GM12878 (cell line): Measurements from ENCODE around the gene SLC22A3. TPM values are rescaled to one million over a fixed set of nuclear protein-coding genes. Genes with fewer than 3 reads are reported as not detected.

Experiments
- ATAC-seq: fragments of 200-7000 bp; cut with Tn5 transposase; 3 replicates; pipeline ENCODE4 v1.9.1; 2020; ENCODE audit warnings: mild to moderate bottlenecking, moderate library complexity
- BruUV-seq: library from RNA; stranded (reverse); fragments of 400-500 nt; replicated peaks from 2 replicates; lab custom pipeline; 2021; lab: Mats Ljungman, UMichigan
- CTCF ChIA-PET: fragments of 300-600 bp; sonication (Branson Sonifier 250); formaldehyde crosslinking; extraction: SDS; loops from one replicate; lab custom pipeline; 2021; ENCODE audit warnings: inconsistent platforms; lab: Yijun Ruan, JAX
- POLR2A ChIA-PET: fragments of 350-600 bp; formaldehyde crosslinking; extraction: SDS; loops from one replicate; lab custom pipeline; 2021; ENCODE audit warnings: inconsistent platforms; lab: Charles Lee
- RAD21 ChIA-PET: fragments of 300-600 bp; sonication (Branson Sonifier 250); formaldehyde crosslinking; loops from one replicate; lab custom pipeline; 2023; ENCODE audit warnings: antibody characterized with exemption; ENCODE audit not compliant: unreplicated experiment; lab: Charles Lee
- SMC1A ChIA-PET: fragments of 300-600 bp; sonication (Branson Sonifier 250); formaldehyde crosslinking; loops from one replicate; lab custom pipeline; 2023; ENCODE audit not compliant: unreplicated experiment, uncharacterized antibody; lab: Charles Lee
- DNase-seq: peaks from one replicate; pipeline ENCODE4 v3.0.0-alpha.2; 2011; ENCODE audit warnings: low read depth, low spot score
- FAIRE-seq: peaks from 3 replicates; lab custom pipeline; 2011; peaks lifted over from hg19 to GRCh38; lab: Jason Lieb, UNC
- H2AFZ ChIP-seq: 2 replicates; pipeline ENCODE4 v1.6.0; 2011; ENCODE audit warnings: low read depth, low read length, control low read depth; ENCODE audit not compliant: control insufficient read depth
- H3K27ac ChIP-seq: 2 replicates; pipeline ENCODE4 v1.5.1; 2011; ENCODE audit warnings: control low read depth; ENCODE audit not compliant: control insufficient read depth, insufficient read depth
- H3K27me3 ChIP-seq, 2 experiments: replicated peaks in 1 of 2; 2 replicates each; pipeline versions ENCODE4 v1.6.0 to v1.6.1; 2011; ENCODE audit warnings: low read length in 1 of 2; ENCODE audit not compliant: control insufficient read depth in 2 of 2, insufficient read depth in 2 of 2
- H3K36me3 ChIP-seq, 2 experiments: 2 replicates each; pipeline ENCODE4 v1.5.1; 2011; ENCODE audit warnings: low read length in 1 of 2; ENCODE audit not compliant: control insufficient read depth in 2 of 2, insufficient read depth in 2 of 2
- H3K4me1 ChIP-seq: 2 replicates; pipeline ENCODE4 v1.6.1; 2011; ENCODE audit warnings: mild to moderate bottlenecking, low read length, moderate library complexity, mixed read lengths; ENCODE audit not compliant: control insufficient read depth, insufficient read depth
- H3K4me2 ChIP-seq: 2 replicates; pipeline ENCODE4 v1.6.0; 2011; ENCODE audit warnings: control low read depth; ENCODE audit not compliant: control insufficient read depth, insufficient read depth
- H3K4me3 ChIP-seq: fragments of 200-600 bp; sonication (generic); 2 replicates; pipeline ENCODE4 v1.5.1; 2016
- H3K79me2 ChIP-seq: 2 replicates; pipeline ENCODE4 v1.6.0; 2011; ENCODE audit warnings: low read length; ENCODE audit not compliant: control insufficient read depth, insufficient read depth
- H3K9ac ChIP-seq: 2 replicates; pipeline ENCODE4 v1.8.0; 2011; ENCODE audit warnings: low read length, control low read depth, mixed read lengths; ENCODE audit not compliant: control insufficient read depth, insufficient read depth
- H3K9me3 ChIP-seq: replicated peaks from 3 replicates; pipeline ENCODE4 v1.5.1; 2011; ENCODE audit warnings: mild to moderate bottlenecking, low read length; ENCODE audit not compliant: control insufficient read depth, insufficient read depth
- H4K20me1 ChIP-seq: 2 replicates; pipeline ENCODE4 v1.6.0; 2011; ENCODE audit not compliant: control insufficient read depth, insufficient read depth
- CHD4 ChIP-seq: fragments of 200-600 bp; sonication (generic); IDR thresholded peaks from 2 replicates; pipeline ENCODE4 v1.6.1; 2016; ENCODE audit warnings: mild to moderate bottlenecking
- ESRRA ChIP-seq: IDR thresholded peaks from 2 replicates; pipeline ENCODE4 v1.6.1; 2012; ENCODE audit warnings: mild to moderate bottlenecking, low read length, improper control_type of control experiment
- IKZF1 ChIP-seq: fragments of 450-650 bp; conservative IDR thresholded peaks from 2 replicates; pipeline ENCODE4 v1.6.1; 2017; ENCODE audit warnings: antibody characterized with exemption, mild to moderate bottlenecking
- MXI1 ChIP-seq: fragments of 150-350 bp; IDR thresholded peaks from 2 replicates; pipeline ENCODE4 v1.6.1; 2011; ENCODE audit warnings: low read depth, mild to moderate bottlenecking, inconsistent platforms, low read length, improper control_type of control experiment
- NFIC ChIP-seq: IDR thresholded peaks from 2 replicates; pipeline ENCODE4 v1.6.1; 2012; ENCODE audit warnings: low read depth, mild to moderate bottlenecking, inconsistent platforms, low read length, moderate library complexity
- NKRF ChIP-seq: fragments of 450-650 bp; conservative IDR thresholded peaks from 2 replicates; pipeline ENCODE4 v1.6.1; 2017; ENCODE audit warnings: mild to moderate bottlenecking, moderate library complexity
- NR2C2 ChIP-seq: IDR thresholded peaks from 2 replicates; pipeline ENCODE4 v1.6.1; 2011; ENCODE audit warnings: borderline replicate concordance, low read depth; ENCODE audit not compliant: control insufficient read depth, insufficient read length
- PKNOX1 ChIP-seq: fragments of 450-650 bp; IDR thresholded peaks from 2 replicates; pipeline ENCODE4 v1.6.1; 2016; ENCODE audit warnings: mild to moderate bottlenecking
- PRDM15 ChIP-seq: fragments of 450-650 bp; formaldehyde crosslinking; IDR thresholded peaks from 2 replicates; pipeline ENCODE4 v1.4.0; 2020; ENCODE audit warnings: mild to moderate bottlenecking, moderate library complexity
- SMC3 ChIP-seq: IDR thresholded peaks from 2 replicates; pipeline ENCODE4 v1.6.1; 2011; ENCODE audit warnings: low read length, improper control_type of control experiment, borderline replicate concordance
- ZNF24 ChIP-seq: fragments of 450-650 bp; IDR thresholded peaks from 2 replicates; pipeline ENCODE4 v1.6.1; 2017; ENCODE audit warnings: antibody characterized with exemption, mild to moderate bottlenecking
- ZNF274 ChIP-seq: IDR thresholded peaks from one replicate; pipeline ENCODE4 v1.8.0; 2011; ENCODE audit not compliant: insufficient read length, insufficient read depth
- WGBS: methylation state at CpG from one replicate; pipeline ENCODE4 v1.1.6; 2016; ENCODE audit warnings: low lambda C conversion rate; ENCODE audit not compliant: insufficient replicate concordance, insufficient coverage; ENCODE audit errors: missing lambda C conversion rate; 5-methylcytosine and 5-hydroxymethylcytosine counted together
- in situ Hi-C: fragments of 300-500 bp; cut with MboI; formaldehyde crosslinking; loops from 9 replicates; pipeline ENCODE4 v1.14.3; 2018; ENCODE audit warnings: mixed read lengths
- intact Hi-C: fragments of 100-400 bp; cut with micrococcal nuclease; formaldehyde crosslinking; loops from one replicate; pipeline ENCODE4 v1.14.2; 2022; ENCODE audit not compliant: unreplicated experiment
- polyA plus RNA-seq, 11 experiments: library from polyadenylated mRNA; depleted of rRNA in 4 of 11; unstranded in 6 of 11; stranded (reverse) in 5 of 11; fragments of >200 nt; fragmentation: Nextera tagmentation in 4 of 11; fragmentation: Illumina TruSeq in 1 of 11; extraction: Ambion mirVana in 4 of 11; extraction: Trizol in 1 of 11; gene quantifications; 1 replicate in 1 of 11; 2 replicates in 10 of 11; pipeline versions ENCODE4 v1.2.1 to v1.2.3, GENCODE V29; 2011 to 2016; ENCODE audit warnings: inconsistent platforms in 2 of 11, missing spikeins in 2 of 11, low read depth in 1 of 11
- total RNA-seq, 4 experiments: library from RNA; depleted of rRNA in 3 of 4; stranded (reverse); fragments of >200 nt in 3 of 4; fragmentation: Illumina TruSeq in 1 of 4; extraction: Trizol in 1 of 4; gene quantifications; 2 replicates each; pipeline versions ENCODE4 v1.2.1 to v1.2.3, GENCODE V29; 2013 to 2021

The SLC22A3 gene
- total and polyA plus RNA-seq, 10 of the 15 experiments (the other 5 are each of a cell fraction or from before 2014, with no cell fraction given) = 0.07 to 0.15 TPM; not detected in 8

- in situ Hi-C loops (no loop called here), intact Hi-C loops (no loop called here)
- H3K4me2 ChIP-seq = no peak overlapping the region
- ChIA-PET CTCF (no interaction called here), POLR2A (no interaction called here), SMC1A (interaction anchor here (1.4 kb wide), 1 partner anchor 19 kb away, joined by 3 read pairs; no protein-coding TSS in a partner anchor), RAD21 (no interaction called here)
- no peak overlapping the region for H2AFZ ChIP-seq
- no peaks in the 10 kb centered on the region for H3K9me3 ChIP-seq
- DNase-seq (no peak), FAIRE-seq (no peak), ATAC-seq (no peak)
- no peaks in the 10 kb centered on the region for H3K79me2 ChIP-seq
- no peaks in the 10 kb centered on the region for H3K36me3 ChIP-seq
- no peak overlapping the region for H3K27ac ChIP-seq
- no peak for TF ChIP-seq CHD4
- TF ChIP-seq ESRRA = no peak
- no peak for TF ChIP-seq NR2C2
- H4K20me1 ChIP-seq = no peaks in the 10 kb centered on the region
- WGBS = 5% methylated on average over 3 of the region's 3 CpGs
- BruUV-seq = no TSS peak
- no peaks in the 10 kb centered on the region for H3K4me1 ChIP-seq
- no peak overlapping the region for H3K9ac ChIP-seq
- H3K4me3 ChIP-seq = no peak overlapping the region
- H3K27me3 ChIP-seq = no peaks in the 10 kb centered on the region
These were observed 70.2 kb downstream of the SLC22A3 start for GRCh38 chr6:160418370-160418769.

- SMC1A ChIA-PET = interaction anchor here (0.6 to 1.4 kb wide), 2 partner anchors 20 to 57 kb away, joined by 3 read pairs; no protein-coding TSS in a partner anchor
- no peak overlapping the region for H3K9ac ChIP-seq
- no peaks in the 10 kb centered on the region for H3K9me3 ChIP-seq
- ATAC-seq (no peak), FAIRE-seq (no peak), DNase-seq (no peak)
- H2AFZ ChIP-seq = no peak overlapping the region
- POLR2A ChIA-PET = no interaction called here
- no peaks in the 10 kb centered on the region for H3K79me2 ChIP-seq
- in situ Hi-C loops (no loop called here), intact Hi-C loops (no loop called here)
- no peak overlapping the region for H3K27ac ChIP-seq
- no peak overlapping the region for H3K4me3 ChIP-seq
- 0% methylated on average over 1 of the region's 1 CpG for WGBS
- H3K4me1 ChIP-seq = no peaks in the 10 kb centered on the region
- RAD21 ChIA-PET = no interaction called here
- no peaks in the 10 kb centered on the region for H3K36me3 ChIP-seq
- CTCF ChIA-PET = no interaction called here
- H4K20me1 ChIP-seq = no peaks in the 10 kb centered on the region
- H3K4me2 ChIP-seq = no peak overlapping the region
- BruUV-seq = no TSS peak
- H3K27me3 ChIP-seq = no peaks in the 10 kb centered on the region
- TF ChIP-seq NFIC (no peak), PRDM15 (CRISPR knock-in tag) (no peak), NKRF (no peak), ZNF274 (no peak), PKNOX1 (no peak), SMC3 (no peak), MXI1 (no peak), ZNF24 (no peak), IKZF1 (no peak)
These were observed 71.3 kb downstream of the SLC22A3 start for GRCh38 chr6:160419488-160419887.
